H1 (cell line): ENCODE results near the gene FCER1A. TPM values are rescaled to one million over a fixed set of nuclear protein-coding genes. Genes with fewer than 3 reads are reported as not detected.

Experiments
- BCL11A ChIP-seq, 2 experiments: IDR thresholded peaks; one replicate each; pipeline ENCODE4 v1.6.1; 2011; ENCODE audit warnings: low read depth in 2 of 2, low read length in 2 of 2, mild to moderate bottlenecking in 2 of 2
- CEBPB ChIP-seq: IDR thresholded peaks from 2 replicates; pipeline ENCODE4 v1.6.1; 2012; ENCODE audit warnings: low read depth, low read length
- GTF2F1 ChIP-seq: IDR thresholded peaks from 2 replicates; pipeline ENCODE4 v1.6.1; 2012; ENCODE audit warnings: low read depth, low read length, improper control_type of control experiment, borderline replicate concordance
- NANOG ChIP-seq: IDR thresholded peaks from 2 replicates; pipeline ENCODE4 v1.6.1; 2011; ENCODE audit warnings: low read length, low read depth, mild to moderate bottlenecking, inconsistent platforms; ENCODE audit not compliant: insufficient read depth, poor library complexity, severe bottlenecking
- POU5F1 ChIP-seq: IDR thresholded peaks from 2 replicates; pipeline ENCODE4 v1.6.1; 2011; ENCODE audit warnings: low read depth, mild to moderate bottlenecking, low read length, moderate library complexity
- RAD21 ChIP-seq, 2 experiments: IDR thresholded peaks in 1 of 2; conservative IDR thresholded peaks in 1 of 2; 2 replicates each; pipeline ENCODE4 v1.6.1; 2011; ENCODE audit warnings: low read depth in 2 of 2, low read length in 2 of 2, improper control_type of control experiment in 1 of 2, inconsistent platforms in 1 of 2, mild to moderate bottlenecking in 1 of 2, moderate library complexity in 1 of 2
- RXRA ChIP-seq: IDR thresholded peaks from 2 replicates; pipeline ENCODE4 v1.6.1; 2011; ENCODE audit warnings: low read depth, mild to moderate bottlenecking, low read length, moderate library complexity; ENCODE audit not compliant: insufficient read depth
- SIRT6 ChIP-seq: IDR thresholded peaks from one replicate; pipeline ENCODE4 v1.7.1; 2012; ENCODE audit warnings: low read length, inconsistent platforms
- SP2 ChIP-seq: IDR thresholded peaks from 2 replicates; pipeline ENCODE4 v1.6.1; 2012; ENCODE audit warnings: mild to moderate bottlenecking, low read length, inconsistent platforms
- TAF1 ChIP-seq: IDR thresholded peaks from 2 replicates; pipeline ENCODE4 v1.6.1; 2011; ENCODE audit warnings: mild to moderate bottlenecking, low read depth, low read length
- polyA plus RNA-seq, 7 experiments: library from polyadenylated mRNA; depleted of rRNA in 3 of 7; stranded (reverse) in 5 of 7; unstranded in 2 of 7; fragments of >200 nt in 5 of 7; fragments of 200-250 nt in 2 of 7; gene quantifications; 1 replicate in 5 of 7; 2 replicates in 1 of 7; 4 replicates in 1 of 7; pipeline versions ENCODE4 v1.2.1 to v1.2.3, GENCODE V29; 2011 to 2013; ENCODE audit warnings: missing spikeins in 2 of 7, mixed read lengths in 2 of 7
- total RNA-seq: library from RNA; stranded (reverse); fragmentation: NEBNext Ultra II Directional; extraction: Animal tissue kit (Norgen Biotek cat#: 25700); gene quantifications from 2 replicates; pipeline ENCODE4 v1.2.1, GENCODE V29; 2021
- TF ChIP-seq, protein P1 (sequence below): fragments of 300-600 bp; sonication (generic); IDR thresholded peaks from 2 replicates; pipeline ENCODE4 v1.7.1; 2012; ENCODE audit warnings: low read length, moderate library complexity, mild to moderate bottlenecking, inconsistent platforms; ENCODE audit not compliant: insufficient replicate concordance
- TF ChIP-seq, protein P2 (sequence below): IDR thresholded peaks from 2 replicates; pipeline ENCODE4 v1.6.1; 2011; ENCODE audit warnings: low read depth, mild to moderate bottlenecking, low read length; ENCODE audit not compliant: insufficient read depth

Gene FCER1A
- total and polyA plus RNA-seq, 2 of the 8 experiments (the other 6 are each of a cell fraction or from before 2014, with no cell fraction given): not detected

DNA sequence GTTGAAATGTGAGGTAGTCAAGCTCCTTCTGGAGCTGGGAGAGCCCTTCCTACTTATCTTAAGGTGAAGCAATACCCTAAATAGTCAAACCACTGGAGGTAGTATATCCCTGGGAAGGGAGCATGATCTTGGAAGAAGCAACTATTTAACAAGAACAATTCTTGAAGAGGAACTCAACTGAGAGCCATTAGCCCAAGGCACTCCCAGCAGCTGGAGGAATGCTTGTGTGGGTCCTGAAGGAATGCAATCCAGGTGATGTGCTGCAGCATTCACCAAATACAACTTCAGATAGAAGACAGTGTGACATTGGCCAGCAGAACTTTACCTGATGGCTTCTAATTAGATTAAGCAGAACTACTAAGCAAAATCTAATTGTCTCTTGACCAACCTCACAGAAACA lies 9.5 kb downstream of the FCER1A start (continued):
- TF ChIP-seq, protein P1, sequence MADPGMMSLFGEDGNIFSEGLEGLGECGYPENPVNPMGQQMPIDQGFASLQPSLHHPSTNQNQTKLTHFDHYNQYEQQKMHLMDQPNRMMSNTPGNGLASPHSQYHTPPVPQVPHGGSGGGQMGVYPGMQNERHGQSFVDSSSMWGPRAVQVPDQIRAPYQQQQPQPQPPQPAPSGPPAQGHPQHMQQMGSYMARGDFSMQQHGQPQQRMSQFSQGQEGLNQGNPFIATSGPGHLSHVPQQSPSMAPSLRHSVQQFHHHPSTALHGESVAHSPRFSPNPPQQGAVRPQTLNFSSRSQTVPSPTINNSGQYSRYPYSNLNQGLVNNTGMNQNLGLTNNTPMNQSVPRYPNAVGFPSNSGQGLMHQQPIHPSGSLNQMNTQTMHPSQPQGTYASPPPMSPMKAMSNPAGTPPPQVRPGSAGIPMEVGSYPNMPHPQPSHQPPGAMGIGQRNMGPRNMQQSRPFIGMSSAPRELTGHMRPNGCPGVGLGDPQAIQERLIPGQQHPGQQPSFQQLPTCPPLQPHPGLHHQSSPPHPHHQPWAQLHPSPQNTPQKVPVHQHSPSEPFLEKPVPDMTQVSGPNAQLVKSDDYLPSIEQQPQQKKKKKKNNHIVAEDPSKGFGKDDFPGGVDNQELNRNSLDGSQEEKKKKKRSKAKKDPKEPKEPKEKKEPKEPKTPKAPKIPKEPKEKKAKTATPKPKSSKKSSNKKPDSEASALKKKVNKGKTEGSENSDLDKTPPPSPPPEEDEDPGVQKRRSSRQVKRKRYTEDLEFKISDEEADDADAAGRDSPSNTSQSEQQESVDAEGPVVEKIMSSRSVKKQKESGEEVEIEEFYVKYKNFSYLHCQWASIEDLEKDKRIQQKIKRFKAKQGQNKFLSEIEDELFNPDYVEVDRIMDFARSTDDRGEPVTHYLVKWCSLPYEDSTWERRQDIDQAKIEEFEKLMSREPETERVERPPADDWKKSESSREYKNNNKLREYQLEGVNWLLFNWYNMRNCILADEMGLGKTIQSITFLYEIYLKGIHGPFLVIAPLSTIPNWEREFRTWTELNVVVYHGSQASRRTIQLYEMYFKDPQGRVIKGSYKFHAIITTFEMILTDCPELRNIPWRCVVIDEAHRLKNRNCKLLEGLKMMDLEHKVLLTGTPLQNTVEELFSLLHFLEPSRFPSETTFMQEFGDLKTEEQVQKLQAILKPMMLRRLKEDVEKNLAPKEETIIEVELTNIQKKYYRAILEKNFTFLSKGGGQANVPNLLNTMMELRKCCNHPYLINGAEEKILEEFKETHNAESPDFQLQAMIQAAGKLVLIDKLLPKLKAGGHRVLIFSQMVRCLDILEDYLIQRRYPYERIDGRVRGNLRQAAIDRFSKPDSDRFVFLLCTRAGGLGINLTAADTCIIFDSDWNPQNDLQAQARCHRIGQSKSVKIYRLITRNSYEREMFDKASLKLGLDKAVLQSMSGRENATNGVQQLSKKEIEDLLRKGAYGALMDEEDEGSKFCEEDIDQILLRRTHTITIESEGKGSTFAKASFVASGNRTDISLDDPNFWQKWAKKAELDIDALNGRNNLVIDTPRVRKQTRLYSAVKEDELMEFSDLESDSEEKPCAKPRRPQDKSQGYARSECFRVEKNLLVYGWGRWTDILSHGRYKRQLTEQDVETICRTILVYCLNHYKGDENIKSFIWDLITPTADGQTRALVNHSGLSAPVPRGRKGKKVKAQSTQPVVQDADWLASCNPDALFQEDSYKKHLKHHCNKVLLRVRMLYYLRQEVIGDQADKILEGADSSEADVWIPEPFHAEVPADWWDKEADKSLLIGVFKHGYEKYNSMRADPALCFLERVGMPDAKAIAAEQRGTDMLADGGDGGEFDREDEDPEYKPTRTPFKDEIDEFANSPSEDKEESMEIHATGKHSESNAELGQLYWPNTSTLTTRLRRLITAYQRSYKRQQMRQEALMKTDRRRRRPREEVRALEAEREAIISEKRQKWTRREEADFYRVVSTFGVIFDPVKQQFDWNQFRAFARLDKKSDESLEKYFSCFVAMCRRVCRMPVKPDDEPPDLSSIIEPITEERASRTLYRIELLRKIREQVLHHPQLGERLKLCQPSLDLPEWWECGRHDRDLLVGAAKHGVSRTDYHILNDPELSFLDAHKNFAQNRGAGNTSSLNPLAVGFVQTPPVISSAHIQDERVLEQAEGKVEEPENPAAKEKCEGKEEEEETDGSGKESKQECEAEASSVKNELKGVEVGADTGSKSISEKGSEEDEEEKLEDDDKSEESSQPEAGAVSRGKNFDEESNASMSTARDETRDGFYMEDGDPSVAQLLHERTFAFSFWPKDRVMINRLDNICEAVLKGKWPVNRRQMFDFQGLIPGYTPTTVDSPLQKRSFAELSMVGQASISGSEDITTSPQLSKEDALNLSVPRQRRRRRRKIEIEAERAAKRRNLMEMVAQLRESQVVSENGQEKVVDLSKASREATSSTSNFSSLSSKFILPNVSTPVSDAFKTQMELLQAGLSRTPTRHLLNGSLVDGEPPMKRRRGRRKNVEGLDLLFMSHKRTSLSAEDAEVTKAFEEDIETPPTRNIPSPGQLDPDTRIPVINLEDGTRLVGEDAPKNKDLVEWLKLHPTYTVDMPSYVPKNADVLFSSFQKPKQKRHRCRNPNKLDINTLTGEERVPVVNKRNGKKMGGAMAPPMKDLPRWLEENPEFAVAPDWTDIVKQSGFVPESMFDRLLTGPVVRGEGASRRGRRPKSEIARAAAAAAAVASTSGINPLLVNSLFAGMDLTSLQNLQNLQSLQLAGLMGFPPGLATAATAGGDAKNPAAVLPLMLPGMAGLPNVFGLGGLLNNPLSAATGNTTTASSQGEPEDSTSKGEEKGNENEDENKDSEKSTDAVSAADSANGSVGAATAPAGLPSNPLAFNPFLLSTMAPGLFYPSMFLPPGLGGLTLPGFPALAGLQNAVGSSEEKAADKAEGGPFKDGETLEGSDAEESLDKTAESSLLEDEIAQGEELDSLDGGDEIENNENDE: no peak
- no peak for TF ChIP-seq RXRA
- no peak for TF ChIP-seq NANOG
- no peak for TF ChIP-seq GTF2F1
- no peak for TF ChIP-seq TAF1
- TF ChIP-seq SP2: no peak
- TF ChIP-seq CEBPB: no peak
- TF ChIP-seq SIRT6: no peak
- TF ChIP-seq, protein P2, sequence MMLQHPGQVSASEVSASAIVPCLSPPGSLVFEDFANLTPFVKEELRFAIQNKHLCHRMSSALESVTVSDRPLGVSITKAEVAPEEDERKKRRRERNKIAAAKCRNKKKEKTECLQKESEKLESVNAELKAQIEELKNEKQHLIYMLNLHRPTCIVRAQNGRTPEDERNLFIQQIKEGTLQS: no peak
- no peak for TF ChIP-seq POU5F1
- no peak for TF ChIP-seq RAD21 (IDR thresholded peaks at IDR 0.05 in 1 of 2, conservative IDR thresholded peaks at IDR 0.05 in 1 of 2; ENCODE audit: low read depth in 2 of 2, low read length in 2 of 2)
- no peak for TF ChIP-seq BCL11A (IDR thresholded peaks at IDR 0.05; ENCODE audit: low read depth in 2 of 2, low read length in 2 of 2)
